Trophoblast cell (in vitro differentiated cells and primary cell): ENCODE data around the gene HIVEP3.

Experiments used
- DNase-seq, 2 donors: peaks; one replicate each; pipeline ENCODE4 v3.0.0-alpha.2; 2016
- H2AFZ ChIP-seq: 2 replicates; pipeline ENCODE4 v1.6.1; 2013; ENCODE audit warnings: low read length, moderate library complexity, mild to moderate bottlenecking; ENCODE audit not compliant: insufficient read depth, poor library complexity
- H2AK5ac ChIP-seq: 2 replicates; pipeline ENCODE4 v1.6.1; 2013; ENCODE audit warnings: mild to moderate bottlenecking, low read length
- H2BK120ac ChIP-seq: 2 replicates; pipeline ENCODE4 v1.6.1; 2013; ENCODE audit warnings: low read length, mild to moderate bottlenecking, moderate library complexity; ENCODE audit not compliant: insufficient read depth, poor library complexity
- H2BK12ac ChIP-seq: 2 replicates; pipeline ENCODE4 v1.6.1; 2013; ENCODE audit warnings: mild to moderate bottlenecking, low read length, moderate library complexity
- H2BK5ac ChIP-seq: 2 replicates; pipeline ENCODE4 v1.6.1; 2013; ENCODE audit warnings: low read length, low read depth, moderate library complexity, mild to moderate bottlenecking; ENCODE audit not compliant: poor library complexity
- H3K14ac ChIP-seq: 2 replicates; pipeline ENCODE4 v1.6.1; 2013; ENCODE audit warnings: mild to moderate bottlenecking, low read length
- H3K18ac ChIP-seq: 2 replicates; pipeline ENCODE4 v1.6.1; 2013; ENCODE audit warnings: mild to moderate bottlenecking, low read length
- H3K23ac ChIP-seq: 2 replicates; pipeline ENCODE4 v1.6.1; 2013; ENCODE audit warnings: low read length
- H3K27ac ChIP-seq: 2 replicates; pipeline ENCODE4 v1.5.1; 2013; ENCODE audit warnings: low read depth, mild to moderate bottlenecking, inconsistent platforms, low read length, moderate library complexity
- H3K27me3 ChIP-seq: 2 replicates; pipeline ENCODE4 v1.6.1; 2013; ENCODE audit warnings: inconsistent platforms, mild to moderate bottlenecking, low read length, moderate library complexity; ENCODE audit not compliant: insufficient read depth
- H3K36me3 ChIP-seq, 2 experiments: 1 replicate in 1 of 2; 2 replicates in 1 of 2; pipeline ENCODE4 v1.6.1; 2013; ENCODE audit warnings: low read length in 2 of 2, mild to moderate bottlenecking in 2 of 2, moderate library complexity in 1 of 2; ENCODE audit not compliant: insufficient read depth in 2 of 2, control insufficient read depth in 1 of 2
- H3K4ac ChIP-seq: 2 replicates; pipeline ENCODE4 v1.6.1; 2013; ENCODE audit warnings: low read depth, mild to moderate bottlenecking, low read length, moderate library complexity
- H3K4me1 ChIP-seq, 2 experiments: 1 replicate in 1 of 2; 2 replicates in 1 of 2; pipeline ENCODE4 v1.6.1; 2013; ENCODE audit warnings: low read length in 2 of 2, mild to moderate bottlenecking in 2 of 2, moderate library complexity in 1 of 2; ENCODE audit not compliant: insufficient read depth in 2 of 2, control insufficient read depth in 1 of 2
- H3K4me2 ChIP-seq: 2 replicates; pipeline ENCODE4 v1.6.1; 2013; ENCODE audit warnings: inconsistent platforms, mild to moderate bottlenecking, low read length, moderate library complexity
- H3K4me3 ChIP-seq: 2 replicates; pipeline ENCODE4 v1.5.1; 2013; ENCODE audit warnings: mild to moderate bottlenecking, low read depth, low read length, inconsistent platforms
- H3K79me1 ChIP-seq: one replicate; pipeline ENCODE4 v1.6.1; 2013; ENCODE audit warnings: low read length
- H3K79me2 ChIP-seq: 2 replicates; pipeline ENCODE4 v1.6.1; 2013; ENCODE audit warnings: low read length, mild to moderate bottlenecking; ENCODE audit not compliant: control insufficient read depth, insufficient read depth, poor library complexity
- H3K9ac ChIP-seq: 2 replicates; pipeline ENCODE4 v1.6.1; 2013; ENCODE audit warnings: mild to moderate bottlenecking, low read length
- H3K9me3 ChIP-seq: 2 replicates; pipeline ENCODE4 v1.6.1; 2013; ENCODE audit warnings: low read depth, mild to moderate bottlenecking, control low read depth, inconsistent platforms, low read length; ENCODE audit not compliant: insufficient read depth
- H4K12ac ChIP-seq: 2 replicates; pipeline ENCODE4 v1.6.1; 2013; ENCODE audit warnings: low read depth, mild to moderate bottlenecking, low read length, moderate library complexity
- H4K8ac ChIP-seq: 2 replicates; pipeline ENCODE4 v1.6.1; 2013; ENCODE audit warnings: low read depth, mild to moderate bottlenecking, low read length, moderate library complexity
- H4K91ac ChIP-seq: one replicate; pipeline ENCODE4 v1.6.1; 2013; ENCODE audit warnings: low read depth, mild to moderate bottlenecking, low read length, moderate library complexity
- WGBS: extraction: QIAGEN DNeasy Blood & Tissue Kit; methylation state at CpG from one replicate; pipeline ENCODE4 v1.1.7; 2013; ENCODE audit warnings: missing lambda C conversion rate; ENCODE audit not compliant: insufficient read length, insufficient coverage; ENCODE audit errors: extremely low coverage; 5-methylcytosine and 5-hydroxymethylcytosine counted together

HIVEP3 gene

DNA sequence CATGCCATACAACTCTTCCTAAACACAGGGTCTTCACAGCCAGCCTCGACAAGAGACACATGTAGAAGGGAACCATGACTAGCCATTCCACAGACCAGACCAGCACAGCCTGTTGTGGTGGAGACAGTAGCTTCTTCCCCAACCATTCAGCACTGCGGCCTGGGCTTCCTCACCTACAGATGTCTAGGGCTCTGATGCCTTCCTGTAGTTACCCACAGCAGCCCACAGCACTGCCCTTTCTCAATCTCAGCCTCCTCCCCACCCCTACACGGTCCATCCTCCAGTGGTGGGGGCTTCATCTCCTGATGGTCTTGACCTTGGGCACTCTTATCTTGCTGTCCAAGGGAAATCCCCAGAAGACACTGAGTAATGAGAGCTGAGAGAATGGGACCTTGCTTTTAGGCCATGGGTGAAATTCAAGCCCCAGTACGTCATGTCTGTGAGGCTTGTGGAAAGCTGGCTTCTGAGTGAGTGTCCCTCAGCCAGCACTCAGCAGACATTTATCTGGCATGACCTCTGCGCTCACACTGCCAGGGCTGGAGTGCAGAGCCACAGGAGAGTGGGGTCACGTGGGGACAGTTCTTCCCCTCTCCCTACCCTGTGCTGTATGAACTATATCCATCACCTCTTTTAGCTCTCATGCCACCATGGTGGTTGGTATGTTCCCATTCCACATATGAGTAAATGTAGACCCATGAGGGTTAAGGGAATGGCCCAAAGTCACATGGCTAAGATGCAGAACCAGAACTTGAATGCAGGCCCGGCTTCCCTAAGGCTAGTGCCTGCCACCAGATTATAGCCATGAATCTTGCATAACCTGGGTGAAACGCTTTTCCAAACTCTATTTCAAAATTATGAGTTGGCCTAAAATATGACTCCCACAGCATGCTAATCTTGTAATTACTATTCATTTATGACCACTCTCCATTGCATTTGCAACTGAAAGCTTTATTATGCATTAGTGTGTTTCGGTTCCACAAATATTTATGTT lies 104.7 kb downstream of the HIVEP3 start:
- no peak overlapping the region for H3K4ac ChIP-seq
- H3K4me3 ChIP-seq = no peak overlapping the region
- no peak overlapping the region for H3K4me2 ChIP-seq
- no CpG with 5 or more reads among the region's 9 CpGs for WGBS
- no peak overlapping the region for H2BK5ac ChIP-seq
- H3K9ac ChIP-seq = no peak overlapping the region
- no peak overlapping the region for H3K23ac ChIP-seq
- H3K27me3 ChIP-seq = no peaks in the 10 kb centered on the region
- H3K14ac ChIP-seq = peak overlapping the region; percentile 8
- H2AK5ac ChIP-seq = no peak overlapping the region
- no peaks in the 10 kb centered on the region for H3K79me2 ChIP-seq
- H4K12ac ChIP-seq = no peak overlapping the region
- no peak overlapping the region for H4K8ac ChIP-seq
- no peak overlapping the region for H2BK12ac ChIP-seq
- H3K4me1 ChIP-seq = peaks cover 0 to 9% of the 10 kb centered on the region in 2 experiments
- H4K91ac ChIP-seq = no peak overlapping the region
- no peak overlapping the region for H2BK120ac ChIP-seq
- DNase-seq = peak; percentile 92 to 95
- no peak overlapping the region for H3K27ac ChIP-seq
- H2AFZ ChIP-seq = no peak overlapping the region
- H3K9me3 ChIP-seq = no peaks in the 10 kb centered on the region
- peak overlapping the region; percentile 12 for H3K18ac ChIP-seq
- H3K79me1 ChIP-seq = peaks cover 3% of the 10 kb centered on the region
- no peaks in the 10 kb centered on the region for H3K36me3 ChIP-seq

DNA sequence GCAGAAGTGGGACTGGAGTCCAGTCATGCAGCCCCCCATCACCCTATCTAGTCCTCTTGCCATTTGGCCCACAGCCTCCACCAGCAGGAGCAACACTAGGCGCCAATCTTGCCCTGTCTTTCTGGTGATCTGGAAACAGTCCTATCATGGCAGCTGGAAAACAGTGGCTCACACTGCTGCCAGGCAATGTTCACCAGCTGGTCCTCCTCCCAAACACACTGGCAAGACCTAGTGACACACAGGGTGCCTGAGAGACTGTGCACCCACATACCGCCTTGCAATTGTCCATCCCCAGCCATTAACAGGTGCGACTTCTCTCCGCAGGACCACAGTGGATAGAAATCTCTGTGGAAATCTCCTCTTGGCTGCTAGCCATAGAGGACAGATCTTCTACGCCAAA lies 105.5 kb downstream of the HIVEP3 start:
- peaks cover 3% of the 10 kb centered on the region for H3K79me1 ChIP-seq
- no peak overlapping the region for H3K4ac ChIP-seq
- H2BK120ac ChIP-seq = peak overlapping the region; percentile 30
- H4K91ac ChIP-seq = no peak overlapping the region
- no peak overlapping the region for H3K14ac ChIP-seq
- H3K27ac ChIP-seq = no peak overlapping the region
- H2AFZ ChIP-seq = peak overlapping the region; percentile 67
- no peak overlapping the region for H3K23ac ChIP-seq
- no peak overlapping the region for H4K8ac ChIP-seq
- no peak overlapping the region for H2BK5ac ChIP-seq
- no peak overlapping the region for H3K4me2 ChIP-seq
- peaks cover 0 to 9% of the 10 kb centered on the region in 2 experiments for H3K4me1 ChIP-seq
- no peaks in the 10 kb centered on the region for H3K36me3 ChIP-seq
- H3K4me3 ChIP-seq = no peak overlapping the region
- DNase-seq = no peak
- H3K27me3 ChIP-seq = no peaks in the 10 kb centered on the region
- WGBS = no CpG with 5 or more reads among the region's 5 CpGs
- H2AK5ac ChIP-seq = peak overlapping the region; percentile 15
- no peak overlapping the region for H3K9ac ChIP-seq
- peak overlapping the region; percentile 13 for H2BK12ac ChIP-seq
- H3K9me3 ChIP-seq = no peaks in the 10 kb centered on the region
- H4K12ac ChIP-seq = no peak overlapping the region
- H3K79me2 ChIP-seq = no peaks in the 10 kb centered on the region
- no peak overlapping the region for H3K18ac ChIP-seq

DNA sequence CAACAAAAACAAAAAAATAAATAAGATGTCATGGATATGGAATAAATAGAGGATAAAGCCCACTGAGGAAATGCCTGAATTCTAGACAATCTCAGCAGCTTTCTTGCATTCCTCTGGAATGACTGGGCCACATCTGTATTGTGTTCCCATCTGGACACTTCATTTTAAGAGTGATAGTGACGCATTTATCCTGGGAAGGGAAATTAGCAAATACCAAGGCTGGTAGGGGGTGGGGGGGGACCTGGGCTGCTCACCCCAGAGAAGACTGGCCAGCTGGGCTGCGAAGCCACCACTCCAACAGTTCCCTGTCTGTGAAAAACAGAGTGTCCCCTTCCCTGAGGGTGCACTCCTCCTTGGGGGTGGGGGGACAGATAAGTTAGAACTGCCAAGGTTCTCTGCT lies 106.3 kb downstream of the HIVEP3 start:
- no peaks in the 10 kb centered on the region for H3K9me3 ChIP-seq
- no peak overlapping the region for H4K12ac ChIP-seq
- H2BK120ac ChIP-seq = no peak overlapping the region
- no peaks in the 10 kb centered on the region for H3K79me2 ChIP-seq
- no peak overlapping the region for H2AK5ac ChIP-seq
- peak overlapping the region; percentile 53 for H3K27ac ChIP-seq
- no peak overlapping the region for H4K8ac ChIP-seq
- H4K91ac ChIP-seq = no peak overlapping the region
- H3K36me3 ChIP-seq = no peaks in the 10 kb centered on the region
- H3K14ac ChIP-seq = no peak overlapping the region
- WGBS = no CpG with 5 or more reads among the region's 2 CpGs
- H3K9ac ChIP-seq = no peak overlapping the region
- no peak overlapping the region for H3K4ac ChIP-seq
- peaks cover 3% of the 10 kb centered on the region for H3K79me1 ChIP-seq
- no peak overlapping the region for H3K4me3 ChIP-seq
- H2AFZ ChIP-seq = no peak overlapping the region
- no peaks in the 10 kb centered on the region for H3K27me3 ChIP-seq
- H2BK5ac ChIP-seq = no peak overlapping the region
- no peak overlapping the region for H3K4me2 ChIP-seq
- H3K23ac ChIP-seq = no peak overlapping the region
- no peak overlapping the region for H3K18ac ChIP-seq
- peaks cover 0 to 9% of the 10 kb centered on the region in 2 experiments for H3K4me1 ChIP-seq
- H2BK12ac ChIP-seq = no peak overlapping the region
- DNase-seq = peak; percentile 46 to 74

- DNase-seq = peak; percentile 83 to 92
- WGBS = no CpG with 5 or more reads among the region's 5 CpGs
- H3K14ac ChIP-seq = no peak overlapping the region
Measured at GRCh38 chr1:41812051-41812450, 106.7 kb downstream of the HIVEP3 start.

More at GRCh38 chr1:41812051-41812450, 106.7 kb downstream of the HIVEP3 start:
- H3K9me3 ChIP-seq = no peaks in the 10 kb centered on the region
- peaks cover 0 to 9% of the 10 kb centered on the region in 2 experiments for H3K4me1 ChIP-seq
- H2AFZ ChIP-seq = no peak overlapping the region
- peak overlapping the region; percentile 53 for H3K27ac ChIP-seq
- H2AK5ac ChIP-seq = no peak overlapping the region
- no peak overlapping the region for H3K4me2 ChIP-seq
- H3K18ac ChIP-seq = no peak overlapping the region
- H4K8ac ChIP-seq = no peak overlapping the region
- no peak overlapping the region for H4K12ac ChIP-seq
- no peaks in the 10 kb centered on the region for H3K79me2 ChIP-seq
- H3K27me3 ChIP-seq = no peaks in the 10 kb centered on the region
- no peak overlapping the region for H3K23ac ChIP-seq
- no peak overlapping the region for H4K91ac ChIP-seq
- H3K4me3 ChIP-seq = no peak overlapping the region
- H2BK5ac ChIP-seq = no peak overlapping the region
- no peak overlapping the region for H3K4ac ChIP-seq
- peak overlapping the region; percentile 73 for H2BK12ac ChIP-seq
- H3K79me1 ChIP-seq = peaks cover 3% of the 10 kb centered on the region
- H3K36me3 ChIP-seq = no peaks in the 10 kb centered on the region
- H3K9ac ChIP-seq = no peak overlapping the region
- peak overlapping the region; percentile 76 for H2BK120ac ChIP-seq
